Glomerular visceral epithelial cell (primary cell): Measurements from ENCODE around the gene HFE.

ENCODE experiments used
- DNase-seq: peaks from one replicate; pipeline ENCODE4 v3.0.0-alpha.2; 2016; ENCODE audit errors: extremely low spot score

Gene HFE

GRCh38 chr6:26133730-26134129 lies 46.5 kb downstream of the HFE start:
- no peak for DNase-seq

- DNase-seq, result no peak
Measured at GRCh38 chr6:26136321-26136720, 49.1 kb downstream of the HFE start.

GRCh38 chr6:26140254-26140966 lies 53.2 kb downstream of the HFE start:
- no peak for DNase-seq

- DNase-seq, result no peak
Measured at GRCh38 chr6:26140967-26141294, 53.7 kb downstream of the HFE start.

GRCh38 chr6:26141378-26141904 lies 54.2 kb downstream of the HFE start:
- no peak for DNase-seq

- DNase-seq, result no peak
Measured at GRCh38 chr6:26142026-26142425, 54.8 kb downstream of the HFE start.
